IPS DF 19.7 (cell line): ENCODE measurements around the gene ZNF365.

Source experiments
- DNase-seq: peaks from one replicate; pipeline ENCODE4 v3.0.0-alpha.2; 2013; ENCODE audit warnings: low read depth, low spot score

The ZNF365 gene

GRCh38 chr10:62422068-62422590 is 48.0 kb downstream of the ZNF365 start:
- no peak for DNase-seq

GRCh38 chr10:62424026-62424425 is 49.9 kb downstream of the ZNF365 start:
- DNase-seq, result no peak

GRCh38 chr10:62426086-62426485 is 51.9 kb downstream of the ZNF365 start:
- no peak for DNase-seq

- DNase-seq, result peak; percentile 33
These were observed 52.4 kb downstream of the ZNF365 start for GRCh38 chr10:62426600-62426999.

- no peak for DNase-seq
These were observed 56.7 kb downstream of the ZNF365 start for GRCh38 chr10:62430881-62431280.

- no peak for DNase-seq
These were observed 59.1 kb downstream of the ZNF365 start for GRCh38 chr10:62433181-62433692.

GRCh38 chr10:62433901-62434300 is 59.7 kb downstream of the ZNF365 start:
- DNase-seq, result no peak

- DNase-seq, result no peak
These were observed 63.5 kb downstream of the ZNF365 start for GRCh38 chr10:62437696-62438095.

- no peak for DNase-seq
These were observed 67.8 kb downstream of the ZNF365 start for GRCh38 chr10:62442006-62442405.

- DNase-seq, result no peak
These were observed 68.9 kb downstream of the ZNF365 start for GRCh38 chr10:62442894-62443669.

GRCh38 chr10:62443866-62444265 is 69.7 kb downstream of the ZNF365 start:
- no peak for DNase-seq

- no peak for DNase-seq
These were observed 72.5 kb downstream of the ZNF365 start for GRCh38 chr10:62446627-62447026.

- no peak for DNase-seq
These were observed 76.9 kb downstream of the ZNF365 start for GRCh38 chr10:62450912-62451610.

- no peak for DNase-seq
These were observed 77.4 kb downstream of the ZNF365 start for GRCh38 chr10:62451611-62451975.
